Adrenal gland (tissue), 12 donors: Measurements from ENCODE around the gene TMEM163. TPM values are rescaled to one million over a fixed set of nuclear protein-coding genes. Genes with fewer than 3 reads are reported as not detected.

Experiments
- DNase-seq, 7 donors: peaks; one replicate each; pipeline ENCODE4 v3.0.0-alpha.2; 2019 to 2020
- H3K27ac ChIP-seq, 5 donors: fragments of 200-600 bp; sonication (generic) in 4 of 5; 1 replicate in 3 of 5; 2 replicates in 2 of 5; pipeline versions ENCODE4 v1.5.1 to v1.8.0; 2016 to 2020; ENCODE audit warnings: mild to moderate bottlenecking in 1 of 5
- H3K27me3 ChIP-seq: fragments of 200-600 bp; 2 replicates; pipeline ENCODE4 v1.8.0; 2021
- H3K36me3 ChIP-seq, 2 donors: fragments of 200-600 bp; replicated peaks in 1 of 2; 1 replicate in 1 of 2; 2 replicates in 1 of 2; pipeline versions ENCODE4 v1.5.1 to v1.8.0; 2018 to 2022
- H3K4me1 ChIP-seq, 2 donors: fragments of 200-600 bp; replicated peaks in 1 of 2; 1 replicate in 1 of 2; 2 replicates in 1 of 2; pipeline versions ENCODE4 v1.5.1 to v1.8.0; 2018 to 2021
- H3K4me3 ChIP-seq, 4 donors: fragments of 200-600 bp; sonication (generic) in 3 of 4; one replicate each; pipeline ENCODE4 v1.5.1; 2016 to 2018
- H3K9me3 ChIP-seq, 3 donors: fragments of 200-600 bp; sonication (generic) in 1 of 3; replicated peaks in 1 of 3; 1 replicate in 2 of 3; 2 replicates in 1 of 3; pipeline versions ENCODE4 v1.5.1 to v1.8.0; 2016 to 2021
- POLR2A ChIP-seq, 2 donors: fragments of 450-650 bp; IDR thresholded peaks; one replicate each; pipeline ENCODE4 v1.6.1; 2017; ENCODE audit warnings: antibody characterized with exemption in 2 of 2, mild to moderate bottlenecking in 2 of 2, moderate library complexity in 1 of 2
- WGBS, 4 donors: extraction: QIAGEN DNeasy Blood & Tissue Kit in 2 of 4; methylation state at CpG; one replicate each; pipeline versions ENCODE4 v1.1.5 to v1.1.7; 2013 to 2017; 5-methylcytosine and 5-hydroxymethylcytosine counted together
- intact Hi-C, 2 donors: fragments of 100-400 bp; cut with DNase I; formaldehyde crosslinking; loops; one replicate each; pipeline versions ENCODE4 v1.14.1 to v1.15.0; 2022 to 2023
- polyA plus RNA-seq, 3 donors: library from polyadenylated mRNA; stranded (reverse); fragments of 200-250 nt in 2 of 3; fragments of 350-450 nt in 1 of 3; fragmentation: Illumina TruSeq in 1 of 3; extraction: RNeasy Lipid Tissue Mini Kit (QIAGEN cat#74804) in 1 of 3; gene quantifications; one replicate each; pipeline ENCODE4 v1.2.3, GENCODE V29; 2013 to 2014
- total RNA-seq, 9 donors: library from RNA; depleted of rRNA in 4 of 9; stranded (reverse); fragments of >200 nt in 4 of 9; fragments of 120-200 nt in 1 of 9; fragmentation: NEBNext Ultra II Directional in 1 of 9; extraction: Animal tissue kit (Norgen Biotek cat#: 25700) in 1 of 9; gene quantifications; one replicate each; pipeline versions ENCODE4 v1.1.0 to v1.2.4, GENCODE V29; 2013 to 2023
- TF ChIP-seq, protein P1 (sequence below), 6 experiments: fragments of 450-650 bp in 4 of 6; fragments of 200-600 bp in 2 of 6; sonication (generic) in 1 of 6; IDR thresholded peaks; 1 replicate in 5 of 6; 2 replicates in 1 of 6; pipeline versions ENCODE4 v1.5.1 to v1.8.0; 2016 to 2021; ENCODE audit warnings: antibody characterized with exemption in 6 of 6, mild to moderate bottlenecking in 2 of 6, moderate library complexity in 1 of 6
- donor health status: healthy with polysubstance abuse.
- donor health status: Bipolar disorder and iron deficiency.
- donor health status: DM: yes; HTN: yes; CAD: no.
- donor health status: DM: no; HTN: no; CAD: no.
- donor health status: DM: no; HTN: no; CAD: no.
- donor health status: DM: yes; HTN: yes; CAD: no.

The TMEM163 gene
- total and polyA plus RNA-seq, 12 donors, result 3.6 to 21.6 (median 9.5) TPM

DNA sequence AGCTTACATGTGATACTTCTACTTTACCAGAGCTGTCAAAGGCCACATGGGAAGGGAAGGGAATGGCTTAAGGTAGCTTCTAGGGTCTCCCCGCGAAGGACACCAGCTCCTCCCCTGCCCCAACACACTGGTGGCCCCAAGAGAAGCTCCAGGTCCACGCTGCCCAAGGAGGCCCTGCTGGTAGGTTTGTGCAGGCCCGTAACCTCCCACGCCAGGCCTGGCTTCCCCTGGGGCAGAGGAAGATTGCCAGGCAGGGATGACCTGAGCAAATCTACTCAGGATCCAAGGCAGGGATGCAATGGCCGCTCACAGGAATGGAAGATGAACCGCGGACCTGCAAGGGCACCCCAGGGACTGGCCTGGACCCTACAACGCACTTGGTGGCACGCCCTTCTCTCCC, 259.9 kb downstream of the TMEM163 start:
- Histone ChIP-seq H3K27ac (no peak overlapping the region), H3K4me3 (no peak overlapping the region), H3K4me1 (no peaks in the 10 kb centered on the region), H3K36me3 (no peaks in the 10 kb centered on the region), H3K27me3 (no peaks in the 10 kb centered on the region), H3K9me3 (no peaks in the 10 kb centered on the region)
- intact Hi-C loops, result loop anchor here (10.0 kb wide), 2 partner anchors 344 to 456 kb away; partner anchors contain the start of gene CCNT2 (in 1 of the 2)
- 87 to 98% (median 96%) methylated on average over 5 to 10 of the region's 10 CpGs for WGBS, 4 donors
- no peak for DNase-seq
- TF ChIP-seq, protein P1, sequence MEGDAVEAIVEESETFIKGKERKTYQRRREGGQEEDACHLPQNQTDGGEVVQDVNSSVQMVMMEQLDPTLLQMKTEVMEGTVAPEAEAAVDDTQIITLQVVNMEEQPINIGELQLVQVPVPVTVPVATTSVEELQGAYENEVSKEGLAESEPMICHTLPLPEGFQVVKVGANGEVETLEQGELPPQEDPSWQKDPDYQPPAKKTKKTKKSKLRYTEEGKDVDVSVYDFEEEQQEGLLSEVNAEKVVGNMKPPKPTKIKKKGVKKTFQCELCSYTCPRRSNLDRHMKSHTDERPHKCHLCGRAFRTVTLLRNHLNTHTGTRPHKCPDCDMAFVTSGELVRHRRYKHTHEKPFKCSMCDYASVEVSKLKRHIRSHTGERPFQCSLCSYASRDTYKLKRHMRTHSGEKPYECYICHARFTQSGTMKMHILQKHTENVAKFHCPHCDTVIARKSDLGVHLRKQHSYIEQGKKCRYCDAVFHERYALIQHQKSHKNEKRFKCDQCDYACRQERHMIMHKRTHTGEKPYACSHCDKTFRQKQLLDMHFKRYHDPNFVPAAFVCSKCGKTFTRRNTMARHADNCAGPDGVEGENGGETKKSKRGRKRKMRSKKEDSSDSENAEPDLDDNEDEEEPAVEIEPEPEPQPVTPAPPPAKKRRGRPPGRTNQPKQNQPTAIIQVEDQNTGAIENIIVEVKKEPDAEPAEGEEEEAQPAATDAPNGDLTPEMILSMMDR (IDR thresholded peaks at IDR 0.05), result no peak
- TF ChIP-seq POLR2A (IDR thresholded peaks at IDR 0.05), result no peak

DNA sequence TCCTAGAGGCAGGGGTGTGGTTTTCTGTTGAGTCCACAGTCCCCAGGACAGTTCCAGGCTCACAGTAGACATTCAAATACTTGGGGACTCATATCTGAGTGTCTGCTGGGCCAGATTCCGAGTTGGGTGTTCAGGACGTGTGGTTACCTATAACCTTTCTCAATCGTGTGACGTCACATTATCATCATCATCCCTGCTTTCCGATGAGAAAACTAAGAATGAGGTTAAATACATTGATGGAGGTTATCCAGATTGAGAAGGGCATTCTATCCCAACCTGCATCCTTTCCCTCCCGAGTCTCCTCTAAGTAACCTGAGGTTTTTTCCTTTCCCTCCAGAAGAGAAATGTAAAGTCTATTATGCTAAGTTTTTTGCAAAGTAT, 260.3 kb downstream of the TMEM163 start:
- TF ChIP-seq POLR2A (IDR thresholded peaks at IDR 0.05), result no peak
- TF ChIP-seq, protein P1 (IDR thresholded peaks at IDR 0.05), result no peak
- H3K4me3 ChIP-seq, result no peak overlapping the region
- no peak for DNase-seq
- intact Hi-C loops, result loop anchor here (10.0 kb wide), 2 partner anchors 344 to 456 kb away; partner anchors contain the start of gene CCNT2 (in 1 of the 2)
- no peaks in the 10 kb centered on the region for H3K4me1 ChIP-seq
- no peaks in the 10 kb centered on the region for H3K36me3 ChIP-seq
- H3K9me3 ChIP-seq, result no peaks in the 10 kb centered on the region
- no peaks in the 10 kb centered on the region for H3K27me3 ChIP-seq
- WGBS, 4 donors, result 91 to 95% (median 94%) methylated on average over 6 of the region's 6 CpGs
- no peak overlapping the region for H3K27ac ChIP-seq

DNA sequence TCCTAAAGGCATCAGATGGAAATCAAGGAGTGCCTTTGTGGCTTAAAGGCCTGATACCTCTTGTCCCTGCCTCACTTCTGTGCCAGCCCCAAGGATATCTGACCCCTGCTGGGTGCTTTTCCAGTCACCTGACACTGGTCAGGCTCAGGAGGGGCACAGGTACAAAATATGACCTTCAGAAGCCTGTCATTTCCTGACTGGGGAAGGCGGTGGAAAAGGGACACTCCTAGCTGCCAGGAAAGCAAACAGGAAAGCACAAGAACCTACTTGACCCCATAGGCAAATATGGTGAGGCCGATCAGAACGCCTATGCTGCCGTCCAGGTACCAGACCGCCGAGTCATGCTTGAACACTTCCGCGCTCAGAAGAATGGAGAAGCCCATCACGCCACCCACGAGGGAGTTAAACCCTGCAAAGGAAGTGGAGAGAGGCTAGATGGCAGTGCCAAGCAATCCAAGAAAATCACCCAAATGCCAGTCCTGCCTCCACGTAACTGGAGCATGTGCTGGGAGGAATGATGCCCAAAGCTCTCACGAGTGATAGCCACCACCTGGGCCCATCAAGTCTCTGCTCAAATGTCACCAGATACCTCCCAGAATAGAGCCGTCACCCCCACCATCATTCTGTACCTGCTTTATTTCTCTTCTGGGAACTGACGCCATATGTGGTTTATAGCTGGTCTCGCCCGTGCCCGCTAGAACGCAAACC, 260.9 kb downstream of the TMEM163 start:
- Histone ChIP-seq H3K27me3 (no peaks in the 10 kb centered on the region), H3K9me3 (no peaks in the 10 kb centered on the region), H3K27ac (no peak overlapping the region), H3K4me1 (no peaks in the 10 kb centered on the region), H3K36me3 (no peaks in the 10 kb centered on the region), H3K4me3 (no peak overlapping the region)
- TF ChIP-seq, protein P1 (IDR thresholded peaks at IDR 0.05), result no peak
- no peak for TF ChIP-seq POLR2A (IDR thresholded peaks at IDR 0.05)
- no peak for DNase-seq
- intact Hi-C loops, result loop anchor here (10.0 kb wide), 2 partner anchors 343 to 457 kb away; partner anchors contain the start of gene CCNT2 (in 1 of the 2)
- 91 to 93% (median 92%) methylated on average over 18 of the region's 18 CpGs for WGBS, 4 donors

DNA sequence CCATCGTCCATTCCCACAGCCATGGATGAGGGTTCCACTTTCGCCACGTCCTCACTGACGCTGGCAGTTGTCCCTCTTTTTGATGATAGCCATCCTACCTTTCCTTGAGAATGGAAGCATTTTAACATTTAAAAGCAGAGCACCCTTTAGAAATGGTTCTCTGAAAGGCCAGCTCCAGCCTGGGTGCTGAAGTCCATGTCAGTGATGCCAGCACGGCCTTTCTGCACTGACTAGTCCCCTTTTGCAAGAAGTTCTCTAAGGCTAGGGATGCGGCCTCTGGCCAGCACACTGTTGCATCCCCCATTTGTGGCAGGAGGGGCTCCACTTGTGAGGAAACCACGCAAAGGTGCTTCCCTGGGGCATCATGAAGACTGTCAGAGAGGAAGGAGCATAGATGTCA, 261.4 kb downstream of the TMEM163 start:
- intact Hi-C loops, result loop anchor here (10.0 kb wide), 2 partner anchors 343 to 457 kb away; partner anchors contain the start of gene CCNT2 (in 1 of the 2)
- H3K9me3 ChIP-seq, result no peaks in the 10 kb centered on the region
- H3K4me3 ChIP-seq, result no peak overlapping the region
- H3K4me1 ChIP-seq, result no peaks in the 10 kb centered on the region
- TF ChIP-seq, protein P1 (IDR thresholded peaks at IDR 0.05), result no peak
- no peak for TF ChIP-seq POLR2A (IDR thresholded peaks at IDR 0.05)
- WGBS, 4 donors, result 90 to 98% (median 96%) methylated on average over 7 of the region's 7 CpGs
- H3K27me3 ChIP-seq, result no peaks in the 10 kb centered on the region
- no peak for DNase-seq
- no peaks in the 10 kb centered on the region for H3K36me3 ChIP-seq
- no peak overlapping the region for H3K27ac ChIP-seq
